Activated CD8-positive, alpha-beta memory T cell treated with anti-CD3 and anti-CD28 coated beads for 24 hours (primary cell): ENCODE data around the gene ATP8B3.
A peak's percentile ranks its signal among the peaks of the same experiment; 100 is the strongest.

Experiments used
- DNase-seq: peaks from one replicate; pipeline ENCODE4 v3.0.0-alpha.2; 2020

The ATP8B3 gene

DNA sequence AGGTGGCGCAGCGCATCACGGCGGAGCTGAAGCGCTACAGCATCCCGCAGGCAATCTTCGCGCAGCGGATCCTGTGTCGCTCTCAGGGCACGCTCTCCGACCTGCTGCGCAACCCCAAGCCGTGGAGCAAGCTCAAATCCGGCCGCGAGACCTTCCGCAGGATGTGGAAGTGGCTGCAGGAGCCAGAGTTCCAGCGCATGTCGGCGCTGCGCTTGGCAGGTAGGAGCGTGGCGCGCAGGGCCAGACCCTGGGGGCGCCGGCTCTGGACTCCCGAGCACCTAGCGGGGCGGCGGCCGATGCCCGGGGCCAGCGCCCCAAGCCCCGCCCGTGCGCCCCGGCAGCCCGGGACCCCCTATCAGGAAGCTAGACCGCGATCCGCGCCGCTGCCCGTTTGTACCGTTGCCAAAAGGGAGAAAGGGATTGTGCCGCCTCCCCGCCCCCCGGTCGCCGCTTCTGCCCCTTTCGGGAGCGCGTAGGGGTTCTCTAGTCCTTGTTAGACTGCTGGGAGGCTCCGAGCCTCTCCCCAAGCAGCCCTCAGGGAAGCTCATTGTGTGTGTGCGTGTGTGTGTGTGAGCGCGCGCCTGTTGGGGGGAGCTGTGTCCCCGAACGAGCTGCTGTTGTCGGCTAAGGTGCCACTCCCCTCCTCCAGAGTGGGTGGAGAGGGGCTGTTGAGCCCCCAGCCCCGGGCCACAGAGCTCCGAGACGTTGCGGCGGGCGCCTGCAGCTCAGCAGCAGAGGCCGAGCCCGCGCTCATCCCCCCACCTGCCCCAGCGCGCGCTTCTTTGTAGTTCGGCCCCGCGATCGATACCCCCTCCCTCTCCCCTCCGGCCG, 57.2 kb downstream of the ATP8B3 start:
- no peak for DNase-seq

DNA sequence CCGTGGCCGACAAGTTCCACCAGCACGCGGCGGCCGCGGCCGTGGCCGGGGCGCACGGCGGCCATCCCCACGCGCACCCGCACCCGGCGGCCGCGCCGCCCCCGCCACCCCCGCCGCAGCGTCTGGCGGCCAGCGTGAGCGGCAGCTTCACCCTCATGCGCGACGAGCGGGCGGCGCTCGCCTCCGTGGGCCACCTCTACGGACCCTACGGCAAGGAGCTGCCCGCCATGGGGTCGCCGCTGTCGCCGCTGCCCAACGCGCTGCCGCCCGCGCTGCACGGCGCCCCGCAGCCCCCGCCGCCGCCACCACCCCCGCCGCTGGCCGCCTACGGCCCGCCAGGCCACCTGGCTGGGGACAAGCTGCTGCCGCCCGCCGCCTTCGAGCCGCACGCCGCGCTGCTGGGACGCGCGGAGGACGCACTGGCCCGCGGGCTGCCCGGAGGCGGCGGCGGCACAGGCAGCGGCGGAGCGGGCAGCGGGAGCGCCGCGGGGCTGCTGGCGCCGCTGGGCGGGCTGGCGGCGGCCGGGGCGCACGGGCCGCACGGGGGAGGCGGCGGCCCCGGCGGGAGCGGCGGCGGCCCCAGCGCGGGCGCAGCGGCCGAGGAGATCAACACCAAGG, 57.9 kb downstream of the ATP8B3 start:
- DNase-seq, result no peak

DNA sequence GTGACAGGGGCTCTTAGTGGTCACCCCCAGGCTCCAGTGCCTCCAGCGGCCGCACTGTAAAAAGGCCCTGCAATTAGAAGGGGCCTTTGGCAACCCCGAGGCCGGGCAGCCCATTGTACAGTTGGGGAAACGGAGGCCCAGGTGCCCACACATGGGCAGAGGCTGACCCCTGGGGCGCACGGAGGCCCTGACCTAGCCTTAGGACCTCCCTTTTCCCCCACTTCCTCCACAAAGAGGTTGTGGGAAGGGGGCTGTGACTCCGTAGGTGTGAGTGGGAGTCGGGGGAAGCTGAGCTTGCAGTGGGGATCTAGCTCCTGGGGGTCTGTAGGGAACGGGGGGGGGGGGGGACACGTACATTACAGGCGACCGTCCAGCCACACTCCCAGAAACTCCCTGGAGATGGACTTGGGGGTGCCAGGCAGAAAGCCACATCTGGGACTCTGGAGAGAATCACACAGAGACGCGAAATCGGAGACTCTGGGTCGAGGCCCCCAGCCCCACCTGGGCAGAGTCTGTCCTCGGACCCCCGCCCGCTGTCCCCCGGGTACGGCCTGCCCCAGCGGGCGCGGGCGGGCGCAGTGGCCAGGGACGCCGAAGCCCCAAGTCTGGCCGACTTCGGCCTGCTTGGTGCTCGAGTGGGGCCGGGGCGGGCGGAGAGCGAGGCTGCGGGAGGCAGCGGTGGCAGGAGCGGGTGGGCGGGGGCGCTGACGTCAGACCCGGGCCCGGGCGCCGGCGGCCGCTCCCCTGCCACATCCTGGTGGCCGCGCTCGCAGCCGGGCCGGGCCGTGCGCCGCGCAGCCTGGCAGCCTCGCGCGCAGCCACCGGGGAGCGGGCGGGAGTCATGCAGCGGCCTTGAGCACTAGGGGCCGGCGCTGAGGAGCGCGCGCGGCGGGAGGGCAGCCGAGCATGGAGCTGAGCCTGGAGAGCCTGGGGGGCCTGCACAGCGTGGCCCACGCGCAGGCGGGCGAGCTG, 59.0 kb downstream of the ATP8B3 start, which contains the start of gene ONECUT3:
Gene ONECUT3 (plus strand): TSS at position 750 of the 972 bp plus-strand sequence. CDS start 157 bp downstream, at position 907.
- DNase-seq, result no peak

DNA sequence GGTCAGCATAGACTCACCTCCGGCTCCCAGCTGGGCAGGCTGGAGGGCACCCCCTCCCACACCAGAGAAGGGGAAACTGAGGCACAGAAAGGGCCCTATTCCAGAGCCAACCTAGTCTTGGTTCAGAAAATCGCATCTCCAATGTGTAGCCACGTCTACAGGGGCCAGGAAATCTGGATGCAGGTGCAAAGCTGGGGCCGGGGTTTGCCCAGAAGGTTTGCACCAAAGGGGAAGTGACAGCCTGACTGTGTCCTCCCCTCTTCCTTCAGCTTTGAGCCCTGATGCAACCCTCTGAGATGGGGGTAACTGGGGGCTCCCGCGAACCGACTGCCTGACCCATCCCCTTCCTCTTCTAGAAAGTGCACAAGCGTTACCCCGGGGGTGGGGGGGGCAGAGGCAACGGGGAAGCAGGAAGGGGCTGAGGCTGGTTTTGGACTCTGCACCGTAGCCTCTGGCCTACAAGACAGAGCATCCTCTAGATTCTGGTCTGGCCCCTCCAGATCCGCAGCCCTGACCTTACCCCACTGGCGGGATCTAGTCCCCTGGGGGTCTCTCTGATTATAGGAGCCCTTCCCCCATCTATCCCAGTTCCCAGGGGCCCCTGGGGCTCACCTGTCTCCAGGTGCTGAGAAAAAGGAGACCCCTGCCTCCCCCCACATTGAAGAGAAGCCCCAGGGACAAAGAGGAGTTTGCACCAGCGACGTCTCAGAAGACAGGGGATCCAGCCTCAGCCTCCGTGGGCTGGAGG, 59.9 kb downstream of the ATP8B3 start:
- DNase-seq, result no peak

DNA sequence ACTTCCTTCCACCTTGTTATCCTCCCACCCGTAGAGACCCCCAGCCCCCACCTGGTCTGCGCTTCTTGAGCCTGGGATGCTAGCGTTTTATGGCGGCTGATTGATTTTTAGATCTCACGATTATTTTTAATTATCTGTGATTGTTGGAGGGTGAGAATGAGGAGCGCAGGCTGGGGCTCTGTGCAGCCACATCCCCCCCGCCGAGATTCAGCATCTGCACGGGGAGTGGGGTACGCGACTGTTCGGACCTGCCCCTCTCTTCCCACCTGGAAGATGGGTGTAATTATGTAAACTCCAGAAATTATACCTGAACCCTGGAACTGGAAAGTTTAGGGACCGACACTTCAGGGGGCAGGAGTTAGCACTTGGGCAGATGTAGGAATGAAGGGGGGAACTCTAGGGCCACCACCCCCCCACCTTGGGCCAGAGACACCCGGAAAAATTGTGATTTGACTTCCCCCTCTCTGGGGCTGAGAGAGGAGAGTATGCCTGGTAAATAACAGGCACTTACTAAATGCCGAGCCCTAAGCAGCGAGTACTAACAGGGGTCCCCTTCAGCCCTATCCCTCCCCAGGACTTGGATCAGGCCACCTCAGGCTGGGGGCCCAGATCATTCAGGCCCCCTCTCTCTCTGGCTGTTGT, 60.6 kb downstream of the ATP8B3 start:
- no peak for DNase-seq

DNA sequence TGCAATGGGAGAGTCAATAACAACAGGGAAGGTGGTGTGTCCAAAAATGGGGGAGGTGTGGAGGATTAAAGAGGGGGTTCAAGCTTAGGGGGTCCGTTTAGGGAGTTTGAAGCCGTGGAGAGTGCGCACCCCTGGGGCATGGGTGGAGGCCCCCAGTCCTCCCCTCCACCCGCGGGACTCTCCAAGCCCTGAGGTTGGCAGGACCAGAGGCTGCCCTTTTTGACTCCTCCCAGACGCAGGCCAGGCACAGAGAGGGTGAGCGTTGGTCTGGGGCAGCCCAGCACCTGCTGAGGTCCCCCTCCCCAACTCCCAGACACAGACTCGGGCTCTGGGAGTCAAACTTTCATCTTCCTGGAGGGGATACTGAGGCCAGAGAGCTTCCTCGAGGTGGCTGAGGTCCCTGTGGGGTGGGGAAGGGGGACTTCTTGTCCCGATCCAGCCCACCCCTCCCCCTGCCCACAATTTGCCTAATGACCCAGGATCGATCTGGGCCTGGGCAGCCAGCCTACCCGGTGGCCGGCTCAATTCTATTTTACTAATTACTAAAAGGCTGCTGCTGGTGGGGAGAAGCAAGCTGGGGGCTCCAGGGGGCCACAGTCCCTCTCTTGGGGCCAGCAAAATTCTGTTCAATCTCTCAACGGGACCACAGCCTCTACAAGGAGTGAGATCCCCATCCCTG, 61.6 kb downstream of the ATP8B3 start:
- no peak for DNase-seq

DNA sequence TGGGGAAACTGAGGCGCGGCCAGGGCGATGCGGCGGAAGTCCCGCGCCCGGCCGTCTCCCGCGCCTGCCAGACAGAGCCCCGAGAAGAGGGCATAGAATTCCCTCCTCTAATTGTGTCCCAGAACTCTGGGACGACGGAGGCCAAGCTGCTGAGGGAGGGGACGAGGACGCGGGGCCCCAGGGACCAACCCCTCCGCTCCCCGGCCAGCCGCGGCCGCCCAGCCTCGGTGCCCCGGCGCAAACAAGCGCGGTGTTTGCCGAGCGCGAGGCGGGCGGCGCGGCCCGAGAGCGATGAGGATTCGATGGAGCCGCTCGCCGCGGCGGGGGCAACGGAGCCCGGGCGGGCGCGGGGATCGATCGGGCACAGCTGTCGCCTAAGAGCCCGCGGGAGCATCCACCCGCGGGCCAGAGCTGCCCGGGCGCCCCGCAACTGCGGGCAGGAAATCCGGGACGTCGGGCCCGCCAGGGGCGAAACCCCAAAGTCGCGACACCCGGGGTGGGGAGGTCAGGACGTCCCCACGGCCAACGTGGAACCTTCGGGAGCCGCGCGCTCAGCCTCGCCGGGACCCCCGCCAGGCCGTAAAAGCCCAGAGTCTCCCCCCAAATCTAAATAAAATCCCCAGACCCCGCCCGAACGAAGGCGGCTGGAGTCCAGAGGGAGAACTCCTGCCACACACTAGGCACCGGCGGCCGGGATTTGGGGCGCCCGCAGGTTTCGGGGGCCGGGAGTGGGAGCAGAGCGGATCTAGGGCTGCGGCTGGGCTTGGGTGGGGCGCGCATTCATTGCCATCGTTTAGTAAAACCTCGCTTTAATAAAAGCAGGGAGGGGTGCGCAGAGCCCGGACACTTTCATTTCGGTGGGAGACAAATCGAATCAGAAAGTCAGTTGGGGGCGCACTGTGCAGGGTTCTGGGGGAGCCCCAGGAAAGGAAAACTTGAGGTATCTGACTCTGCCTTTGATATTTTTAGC, 62.4 kb downstream of the ATP8B3 start:
- no peak for DNase-seq

DNA sequence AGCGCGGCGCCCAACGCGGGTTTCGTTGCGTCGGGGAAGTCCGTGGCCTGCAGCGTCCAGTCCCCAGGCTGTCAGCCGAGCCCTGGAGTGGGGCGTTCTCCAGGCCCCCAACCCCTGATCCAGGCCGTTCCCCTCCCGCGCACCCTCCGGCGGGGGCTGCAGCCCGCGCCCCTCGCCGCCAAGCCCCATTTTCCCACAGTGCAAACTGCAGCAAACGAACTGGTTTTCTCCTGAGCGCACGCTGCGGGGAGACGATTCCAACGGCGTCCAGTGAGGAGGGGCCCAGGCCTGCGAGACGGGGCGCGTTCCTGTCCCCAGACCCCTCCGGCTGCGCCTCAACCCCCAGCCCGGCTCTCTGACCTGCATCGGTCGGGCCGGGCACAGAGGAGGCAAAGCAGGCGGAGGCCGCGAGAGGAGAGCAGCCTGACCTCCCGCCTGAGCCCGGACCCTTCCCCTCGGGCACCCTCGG, 63.2 kb downstream of the ATP8B3 start:
- no peak for DNase-seq

DNA sequence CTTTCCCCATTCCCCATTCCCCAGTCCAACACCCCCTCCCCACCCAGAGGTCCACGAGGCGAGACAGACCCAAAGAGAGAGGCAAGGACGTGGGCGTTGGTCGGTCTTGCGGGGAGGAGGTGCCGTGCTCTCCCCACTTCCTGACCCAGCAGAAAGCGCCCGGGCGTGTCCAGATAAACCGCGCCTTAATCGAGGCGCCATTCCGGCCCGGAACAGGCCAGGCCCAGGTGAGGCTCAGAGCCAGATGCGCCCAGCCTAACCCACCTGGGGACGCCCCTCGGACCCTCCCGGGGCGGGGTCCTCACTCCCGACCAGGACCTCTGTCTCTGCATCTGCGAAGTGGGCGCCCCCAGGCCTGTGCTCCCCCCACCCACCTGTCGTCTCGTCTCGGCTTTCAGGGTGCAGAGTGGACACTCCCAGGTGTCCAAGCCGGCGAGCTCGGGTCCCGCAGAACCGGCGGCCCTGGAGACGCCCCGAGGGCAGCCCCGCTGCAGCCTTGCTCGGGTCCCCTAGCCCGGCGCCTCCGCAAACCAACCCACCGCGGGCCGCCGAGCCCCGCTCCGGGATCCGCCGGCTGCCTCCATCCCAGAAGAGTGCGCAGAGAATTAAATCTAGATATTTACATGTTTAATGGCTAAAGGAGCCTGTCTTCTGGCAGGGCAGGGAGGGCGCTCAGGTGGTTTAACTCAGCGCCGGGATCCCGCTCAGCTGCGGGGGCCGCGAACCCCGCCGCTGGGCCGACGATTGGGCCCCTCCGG, 63.8 kb downstream of the ATP8B3 start:
- DNase-seq, result peak; percentile 59

DNA sequence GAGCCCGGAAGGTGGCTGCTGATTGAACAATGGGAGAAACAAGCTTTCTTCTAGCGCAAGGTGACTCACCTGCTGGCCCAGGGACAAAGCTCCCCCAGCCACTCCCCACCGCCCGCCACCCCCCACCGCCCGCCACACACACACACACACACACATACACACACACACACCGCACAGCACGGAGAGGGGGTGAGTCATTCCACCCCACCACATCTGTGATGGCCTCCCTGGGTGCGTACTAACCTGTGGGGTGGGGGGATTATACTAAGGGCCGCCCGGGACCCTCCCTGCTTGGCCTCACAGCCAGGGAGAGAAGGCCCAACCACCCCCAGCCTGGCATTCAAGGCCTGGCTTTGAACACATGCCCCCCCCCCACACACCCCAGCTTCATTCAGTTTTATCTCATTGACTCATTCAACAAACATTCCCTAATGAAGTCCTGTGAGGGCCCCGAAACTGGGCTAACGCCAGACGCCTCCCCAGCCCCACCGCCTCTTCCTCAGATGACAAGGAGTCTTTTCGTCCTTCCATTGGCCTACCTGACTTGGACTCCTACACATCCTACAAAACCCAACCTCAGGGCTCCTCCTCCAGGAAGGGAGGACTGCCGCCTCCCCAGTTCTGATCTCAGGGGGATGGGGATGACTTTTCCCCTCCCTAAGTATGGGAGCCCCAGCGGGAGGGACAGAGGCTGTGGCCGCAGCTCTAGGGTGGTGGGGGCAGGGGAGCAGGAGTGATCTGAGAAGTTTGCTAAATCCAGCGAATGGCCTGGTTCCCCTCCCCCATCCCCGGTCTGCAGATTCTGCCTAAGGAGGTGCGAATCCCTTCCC, 64.6 kb downstream of the ATP8B3 start:
- DNase-seq, result peak; percentile 68

DNA sequence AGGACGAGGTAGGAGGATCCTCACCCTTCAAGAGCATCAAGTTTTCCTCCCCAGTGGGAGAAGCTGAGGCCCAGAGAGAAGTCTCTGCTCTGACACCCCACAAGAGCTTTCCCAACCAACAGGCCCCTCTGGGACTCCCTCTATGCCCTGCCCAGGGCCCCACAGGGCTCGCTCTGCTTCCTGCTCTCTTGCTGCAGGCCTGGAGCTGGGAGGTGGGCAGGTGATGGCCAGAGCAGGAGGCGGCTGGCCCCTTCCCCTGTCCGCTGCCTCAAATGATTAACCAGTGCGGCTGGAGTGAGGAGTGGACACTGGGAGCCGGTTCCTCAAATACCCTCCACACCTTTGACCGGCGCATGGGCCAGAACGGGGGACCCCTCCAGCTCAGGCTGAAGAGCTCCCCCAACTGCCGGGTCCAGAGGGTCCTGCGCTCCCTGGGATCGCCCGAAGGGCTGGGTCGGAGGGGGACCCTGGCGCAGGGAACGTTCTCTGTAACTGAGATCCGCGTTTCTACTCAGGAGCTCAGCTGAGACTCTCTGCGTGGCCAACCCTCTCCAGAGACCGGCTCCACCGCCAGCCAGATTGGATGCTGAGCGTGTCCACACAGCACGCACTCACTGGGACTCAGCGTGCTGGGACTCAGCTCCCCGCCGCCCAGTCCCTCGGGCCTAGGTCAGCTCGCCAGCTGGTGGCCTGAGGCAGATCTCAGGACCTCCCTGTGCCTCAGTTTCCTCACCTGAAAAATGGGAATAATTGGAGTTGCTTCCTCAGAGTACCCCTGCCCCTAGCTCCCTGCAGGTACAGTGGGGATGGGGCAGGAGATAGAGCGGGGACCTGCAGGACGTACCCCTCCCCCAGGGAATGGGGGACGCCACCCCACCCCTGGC, 65.4 kb downstream of the ATP8B3 start:
- peak; percentile 59 for DNase-seq

DNA sequence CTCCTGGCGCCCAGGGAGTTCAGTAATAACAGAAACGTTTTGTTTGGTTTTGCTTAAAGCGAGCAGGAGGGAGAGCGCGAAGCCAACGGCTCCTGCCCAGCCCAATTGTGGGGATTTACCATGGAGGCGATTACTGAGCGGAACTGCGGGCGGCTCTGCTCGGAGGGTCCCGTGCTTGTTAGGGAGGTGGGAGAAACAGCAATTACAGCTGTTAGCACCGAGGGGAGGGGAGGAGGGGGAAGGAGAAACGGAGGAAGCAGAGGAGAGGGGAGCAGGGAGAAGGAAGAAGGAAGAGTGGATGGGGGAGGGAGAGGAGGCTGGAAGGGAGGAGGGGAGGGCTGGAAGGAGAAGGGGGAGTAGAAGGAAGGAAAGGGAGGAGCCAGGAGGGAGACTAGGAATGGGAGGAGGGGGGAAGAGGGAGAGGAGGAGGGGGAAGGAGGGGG, 66.5 kb downstream of the ATP8B3 start:
- no peak for DNase-seq

DNA sequence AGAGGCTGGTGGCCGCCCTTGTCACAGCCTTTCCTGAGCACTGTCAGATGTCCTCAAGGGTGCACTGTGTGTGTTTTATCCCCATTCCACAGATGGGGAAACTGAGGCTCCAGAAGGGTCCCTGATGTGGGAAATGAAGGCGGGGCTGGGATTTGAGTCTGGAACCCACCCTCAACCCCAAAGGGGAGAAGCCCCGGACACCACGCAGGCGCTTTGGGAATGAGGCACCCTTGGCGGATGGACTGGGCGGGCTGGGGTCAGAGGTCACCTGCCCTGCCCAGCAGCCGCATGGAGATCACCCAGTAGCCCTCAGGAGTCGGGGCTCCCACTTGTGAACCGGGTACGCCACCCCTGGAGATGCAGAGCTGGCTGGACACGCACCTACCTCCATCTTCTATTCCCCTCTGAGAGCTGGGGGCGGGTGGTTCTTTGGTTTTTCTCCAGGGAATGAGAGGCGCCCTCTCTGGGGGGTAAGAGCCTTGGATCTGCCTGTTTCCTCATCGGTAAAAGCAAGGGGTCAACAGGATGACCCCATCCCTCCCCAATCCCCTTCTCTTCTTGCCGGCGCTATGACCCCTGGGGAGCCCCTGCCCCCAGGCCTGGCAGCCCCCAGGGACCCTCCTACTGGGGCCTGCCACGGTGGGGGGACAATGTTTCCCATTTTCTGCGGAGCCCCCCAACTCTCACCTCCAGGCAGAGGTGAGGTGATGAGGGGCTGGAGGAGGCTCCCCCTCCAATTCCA, 67.1 kb downstream of the ATP8B3 start:
- no peak for DNase-seq

DNA sequence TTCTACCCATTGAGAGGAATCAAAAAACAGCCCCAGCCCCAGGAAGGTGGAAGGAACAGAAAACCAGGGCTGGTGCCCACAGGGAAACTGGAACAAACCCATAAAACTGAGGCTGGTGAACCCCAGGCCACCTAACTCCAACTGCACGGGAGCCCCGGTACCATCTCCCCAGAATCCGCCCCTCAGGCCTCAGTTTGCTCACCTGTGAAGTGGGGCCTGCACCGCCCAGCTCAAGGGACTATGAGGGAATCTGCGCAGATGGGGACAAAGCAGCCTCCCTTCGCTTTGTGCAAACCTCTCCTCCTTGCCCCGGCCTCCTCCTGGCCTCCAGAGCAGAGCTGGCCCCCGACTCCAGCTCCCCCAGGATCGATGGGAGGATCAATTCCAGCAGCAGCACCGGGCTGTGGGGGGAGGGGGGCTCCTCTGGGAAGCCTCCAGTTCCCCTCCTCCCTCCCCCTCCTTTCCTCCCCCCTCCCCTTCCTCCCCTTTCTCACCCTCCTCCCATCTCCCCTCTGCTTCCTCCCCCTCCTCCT, 67.9 kb downstream of the ATP8B3 start:
- DNase-seq, result no peak

DNA sequence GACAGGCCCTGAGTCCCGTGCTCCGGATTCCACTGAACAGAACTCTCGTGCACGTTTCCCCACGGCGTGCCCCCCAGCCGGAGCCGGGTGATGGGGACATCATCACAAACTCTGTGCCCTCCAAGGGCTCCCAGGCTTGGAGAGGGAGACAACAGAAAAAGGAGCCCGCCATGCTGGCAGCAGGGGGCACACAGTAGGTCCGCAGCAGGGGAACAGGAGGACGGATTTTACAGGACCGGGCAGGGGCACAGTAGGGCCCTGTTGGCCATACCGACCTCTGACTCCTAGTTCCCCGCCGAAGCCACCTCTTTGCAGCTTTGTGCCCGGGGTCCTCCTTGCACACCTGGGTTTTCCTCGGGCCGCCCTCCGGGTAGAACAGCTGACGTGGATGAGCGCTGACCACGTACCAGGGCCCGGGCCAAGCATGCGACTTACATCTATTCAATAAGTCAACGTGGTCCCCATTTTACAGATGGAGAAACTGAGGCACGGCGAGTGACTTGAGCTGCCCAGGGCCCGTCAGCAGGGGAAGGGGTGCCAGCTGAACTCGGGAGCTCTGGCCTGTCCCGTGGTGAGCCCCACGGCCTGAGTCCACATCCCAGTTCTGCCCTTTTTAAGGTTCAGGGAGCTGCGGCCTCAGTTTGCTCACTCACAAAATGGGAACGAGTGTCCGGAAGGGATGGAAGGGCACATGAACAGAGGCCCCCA, 68.9 kb downstream of the ATP8B3 start:
- DNase-seq, result no peak
